Upper lobe of left lung (tissue), 6 donors: ENCODE results near the gene C16orf89. TPM values are rescaled to one million over a fixed set of nuclear protein-coding genes. Genes with fewer than 3 reads are reported as not detected.

ENCODE experiments used
- ATAC-seq, 2 donors: fragments of 200-7000 bp; cut with Tn5 transposase; one replicate each; pipeline ENCODE4 v1.9.1; 2022; ENCODE audit warnings: mild to moderate bottlenecking in 2 of 2, moderate library complexity in 2 of 2; ENCODE audit not compliant: low FRiP score in 2 of 2
- DNase-seq, 2 donors: peaks; one replicate each; pipeline ENCODE4 v3.0.0-alpha.2; 2019 to 2020
- H3K27ac ChIP-seq, 4 donors: fragments of 200-600 bp; sonication (generic); one replicate each; pipeline ENCODE4 v1.5.1; 2016 to 2019
- H3K27me3 ChIP-seq, 4 donors: fragments of 200-600 bp; sonication (generic); one replicate each; pipeline ENCODE4 v1.5.1; 2017 to 2019
- H3K36me3 ChIP-seq, 4 donors: fragments of 200-600 bp; sonication (generic); one replicate each; pipeline ENCODE4 v1.5.1; 2016 to 2019
- H3K4me1 ChIP-seq, 4 donors: fragments of 200-600 bp; sonication (generic); one replicate each; pipeline ENCODE4 v1.5.1; 2018 to 2019
- H3K4me3 ChIP-seq, 4 donors: fragments of 200-600 bp; sonication (generic); one replicate each; pipeline ENCODE4 v1.5.1; 2017 to 2019; ENCODE audit warnings: mild to moderate bottlenecking in 2 of 4, moderate library complexity in 1 of 4
- H3K9me3 ChIP-seq, 4 donors: fragments of 200-600 bp; sonication (generic); one replicate each; pipeline ENCODE4 v1.5.1; 2018 to 2019
- EP300 ChIP-seq, 4 donors: sonication (generic); formaldehyde crosslinking; IDR thresholded peaks; one replicate each; pipeline ENCODE4 v1.5.1; 2017; ENCODE audit warnings: antibody characterized with exemption in 4 of 4, control low read depth in 2 of 4
- POLR2A ChIP-seq, 4 donors: fragments of 450-650 bp; IDR thresholded peaks; one replicate each; pipeline ENCODE4 v1.5.1; 2016 to 2017; ENCODE audit warnings: antibody characterized with exemption in 4 of 4, mild to moderate bottlenecking in 2 of 4
- POLR2AphosphoS5 ChIP-seq, 2 donors: sonication (generic); formaldehyde crosslinking; IDR thresholded peaks; one replicate each; pipeline ENCODE4 v1.5.1; 2017; ENCODE audit warnings: antibody characterized with exemption in 2 of 2
- WGBS, 2 donors: methylation state at CpG; one replicate each; pipeline ENCODE4 v1.1.5; 2017 to 2018; 5-methylcytosine and 5-hydroxymethylcytosine counted together
- total RNA-seq, 6 donors: library from RNA; depleted of rRNA in 4 of 6; stranded (reverse); fragments of >200 nt in 4 of 6; gene quantifications; one replicate each; pipeline versions ENCODE4 v1.1.0 to v1.2.1, GENCODE V29; 2016 to 2021
- TF ChIP-seq, protein P1 (sequence below), 6 experiments: fragments of 450-650 bp in 4 of 6; fragments of 200-600 bp in 2 of 6; sonication (generic) in 2 of 6; IDR thresholded peaks; one replicate each; pipeline ENCODE4 v1.5.1; 2016 to 2019; ENCODE audit warnings: antibody characterized with exemption in 6 of 6
- donor health status: DM: no; HTN: no; CAD: no; lungs with moderate emphysema.
- donor health status: DM: no; HTN: yes; CAD: no; lungs with severe emphysema.

The C16orf89 gene
- total RNA-seq, 6 donors from 2014 or later, result 45.7 to 272 (median 174) TPM

- DNase-seq, result no peak
- Histone ChIP-seq H3K4me3 (no peak overlapping the region), H3K4me1 (no peaks in the 10 kb centered on the region), H3K36me3 (no peaks in the 10 kb centered on the region), H3K27ac (no peak overlapping the region), H3K27me3 (no peaks in the 10 kb centered on the region), H3K9me3 (no peaks in the 10 kb centered on the region)
- whole genome bisulfite sequencing, 2 donors, result 59 to 61% methylated on average over 6 to 7 of the region's 7 CpGs
- no peak for TF ChIP-seq EP300 (IDR thresholded peaks at IDR 0.05)
- TF ChIP-seq, protein P1, sequence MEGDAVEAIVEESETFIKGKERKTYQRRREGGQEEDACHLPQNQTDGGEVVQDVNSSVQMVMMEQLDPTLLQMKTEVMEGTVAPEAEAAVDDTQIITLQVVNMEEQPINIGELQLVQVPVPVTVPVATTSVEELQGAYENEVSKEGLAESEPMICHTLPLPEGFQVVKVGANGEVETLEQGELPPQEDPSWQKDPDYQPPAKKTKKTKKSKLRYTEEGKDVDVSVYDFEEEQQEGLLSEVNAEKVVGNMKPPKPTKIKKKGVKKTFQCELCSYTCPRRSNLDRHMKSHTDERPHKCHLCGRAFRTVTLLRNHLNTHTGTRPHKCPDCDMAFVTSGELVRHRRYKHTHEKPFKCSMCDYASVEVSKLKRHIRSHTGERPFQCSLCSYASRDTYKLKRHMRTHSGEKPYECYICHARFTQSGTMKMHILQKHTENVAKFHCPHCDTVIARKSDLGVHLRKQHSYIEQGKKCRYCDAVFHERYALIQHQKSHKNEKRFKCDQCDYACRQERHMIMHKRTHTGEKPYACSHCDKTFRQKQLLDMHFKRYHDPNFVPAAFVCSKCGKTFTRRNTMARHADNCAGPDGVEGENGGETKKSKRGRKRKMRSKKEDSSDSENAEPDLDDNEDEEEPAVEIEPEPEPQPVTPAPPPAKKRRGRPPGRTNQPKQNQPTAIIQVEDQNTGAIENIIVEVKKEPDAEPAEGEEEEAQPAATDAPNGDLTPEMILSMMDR (IDR thresholded peaks at IDR 0.05), result no peak
- no peak for TF ChIP-seq POLR2A (IDR thresholded peaks at IDR 0.05)
- TF ChIP-seq POLR2AphosphoS5 (IDR thresholded peaks at IDR 0.05), result no peak
- ATAC-seq, result no peak
These were observed 64.2 kb downstream of the C16orf89 start for GRCh38 chr16:5001571-5001970.

DNA sequence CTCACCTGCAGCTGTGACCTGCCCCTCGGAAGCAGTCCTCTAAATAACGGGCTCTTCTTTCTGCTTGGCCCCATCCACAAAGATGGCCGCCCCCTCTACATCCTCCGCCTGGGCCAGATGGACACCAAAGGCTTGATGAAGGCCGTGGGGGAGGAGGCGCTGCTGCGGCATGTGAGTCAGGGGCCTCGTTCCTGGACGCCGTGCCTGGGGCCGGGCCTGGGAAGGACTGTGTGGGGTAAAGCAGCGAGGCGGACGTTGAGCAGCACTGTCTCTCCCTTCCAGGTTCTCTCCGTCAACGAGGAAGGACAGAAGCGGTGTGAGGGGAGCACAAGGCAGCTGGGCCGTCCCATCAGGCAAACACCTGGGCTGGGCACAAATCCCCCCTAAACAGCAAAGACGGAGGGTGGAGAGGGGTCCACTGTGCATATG lies 65.2 kb downstream of the C16orf89 start:
- no peak for DNase-seq
- no peak for TF ChIP-seq POLR2AphosphoS5 (IDR thresholded peaks at IDR 0.05)
- TF ChIP-seq POLR2A (IDR thresholded peaks at IDR 0.05), result no peak
- TF ChIP-seq, protein P1 (IDR thresholded peaks at IDR 0.05), result no peak
- TF ChIP-seq EP300 (IDR thresholded peaks at IDR 0.05), result no peak

GRCh38 chr16:4994719-4995434 lies 70.9 kb downstream of the C16orf89 start:
- Histone ChIP-seq H3K4me1 (no peaks in the 10 kb centered on the region), H3K9me3 (no peaks in the 10 kb centered on the region), H3K36me3 (no peaks in the 10 kb centered on the region), H3K27me3 (no peaks in the 10 kb centered on the region), H3K27ac (no peak overlapping the region), H3K4me3 (no peak overlapping the region)
- WGBS, 2 donors, result 69 to 73% methylated on average over 15 to 17 of the region's 18 CpGs
- ATAC-seq (no peak), DNase-seq (no peak)
- TF ChIP-seq, protein P1 (IDR thresholded peaks at IDR 0.05), result no peak
- TF ChIP-seq POLR2A (IDR thresholded peaks at IDR 0.05) (no peak), EP300 (IDR thresholded peaks at IDR 0.05) (no peak), POLR2AphosphoS5 (IDR thresholded peaks at IDR 0.05) (no peak)

More for the DNA sequence above, 65.2 kb downstream of the C16orf89 start:
- Histone ChIP-seq H3K27ac (no peak overlapping the region), H3K4me1 (no peaks in the 10 kb centered on the region), H3K9me3 (no peaks in the 10 kb centered on the region), H3K4me3 (no peak overlapping the region), H3K27me3 (no peaks in the 10 kb centered on the region), H3K36me3 (no peaks in the 10 kb centered on the region)
- peak; percentile 18 to 30 for ATAC-seq
- 82 to 86% methylated on average over 17 to 19 of the region's 19 CpGs for WGBS, 2 donors

Other genes with a start within 250 kb of the C16orf89 start
- gene GLYR1, start 218.7 kb downstream of the C16orf89 start, total RNA-seq, result 100 to 1,000 TPM in 1 of 6 donors, 10 to 100 TPM in 5; 67.8 to 110 (median 90.6) TPM
- 10 to 100 TPM; 35.7 to 49.2 (median 38.8) TPM for gene UBN1, start 218.5 kb downstream of the C16orf89 start, total RNA-seq
- gene PPL, start 128.8 kb downstream of the C16orf89 start, total RNA-seq, result 100 to 1,000 TPM in 5 of 6 donors, 10 to 100 TPM in 1; 72.7 to 156 (median 132) TPM
- gene SEC14L5, start 107.6 kb downstream of the C16orf89 start, total RNA-seq, result 1 to 10 TPM in 1 of 6 donors, under 1 TPM in 4, not detected in 1; 0.20 to 1.7 (median 0.49) TPM
- 10 to 100 TPM; 18.1 to 82.8 (median 25.8) TPM for gene NAGPA, start 32.0 kb downstream of the C16orf89 start, total RNA-seq
- 10 to 100 TPM; 10.5 to 24.0 (median 21.9) TPM for gene ALG1, start 5.9 kb upstream of the C16orf89 start, total RNA-seq
- gene EEF2KMT, start 31.8 kb upstream of the C16orf89 start, total RNA-seq, result 10 to 100 TPM in 3 of 6 donors, 1 to 10 TPM in 3; 2.9 to 24.1 (median 9.7) TPM